Suppressor macrophage treated with lipopolysaccharide for 4 hours (primary cell): Measurements from ENCODE around the gene ANKRD11.

ENCODE experiments used
- DNase-seq: peaks from one replicate; pipeline ENCODE4 v3.0.0-alpha.2; 2020

The ANKRD11 gene

DNA sequence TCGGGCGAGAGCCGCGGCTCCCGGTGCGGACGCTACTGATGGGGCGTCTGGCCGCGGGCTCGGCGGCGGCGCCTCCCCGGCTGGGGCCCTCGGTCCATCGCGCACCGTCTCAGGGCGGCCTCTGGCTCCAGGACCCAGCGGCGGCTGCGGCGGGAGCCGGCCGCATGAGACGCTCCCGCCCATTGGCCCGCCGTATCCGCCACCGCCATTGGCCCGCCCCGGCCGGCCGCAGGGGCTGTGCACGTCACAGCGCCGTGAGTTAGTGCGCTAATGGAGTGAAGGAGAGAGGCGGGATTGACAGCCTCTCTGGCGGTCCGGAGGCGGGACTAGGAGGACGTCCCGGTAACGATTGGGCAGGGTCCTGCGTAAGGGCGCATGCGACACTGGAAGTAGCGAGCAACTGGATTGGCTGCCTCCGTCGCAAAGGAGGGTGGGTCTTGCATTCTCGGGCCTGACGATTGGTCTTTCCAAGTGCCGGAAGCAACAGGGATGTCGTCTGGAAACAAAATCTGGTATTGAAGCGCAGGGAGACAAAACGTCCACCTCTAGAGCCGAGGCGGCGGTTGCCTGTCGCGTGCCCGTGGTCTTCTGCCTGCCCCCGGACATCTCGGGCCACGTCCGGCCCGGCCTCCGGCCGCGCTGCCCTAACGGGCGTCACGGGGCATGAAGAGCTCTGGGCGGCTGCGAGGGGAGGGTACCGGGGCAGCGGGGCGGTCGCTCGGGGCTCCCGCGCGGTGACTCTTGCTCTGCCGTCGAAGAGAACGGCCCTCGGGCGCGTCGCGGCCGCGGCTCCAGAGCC is at the start of gene ANKRD11:
Gene ANKRD11 (minus strand): TSS at position 123 of the 799 bp plus-strand sequence. CDS start 173,542 bp downstream, outside the sequence.
- peak; percentile 100 for DNase-seq

- no peak for DNase-seq
Observed at GRCh38 chr16:89538286-89538685, 47.9 kb upstream of the ANKRD11 start.

DNA sequence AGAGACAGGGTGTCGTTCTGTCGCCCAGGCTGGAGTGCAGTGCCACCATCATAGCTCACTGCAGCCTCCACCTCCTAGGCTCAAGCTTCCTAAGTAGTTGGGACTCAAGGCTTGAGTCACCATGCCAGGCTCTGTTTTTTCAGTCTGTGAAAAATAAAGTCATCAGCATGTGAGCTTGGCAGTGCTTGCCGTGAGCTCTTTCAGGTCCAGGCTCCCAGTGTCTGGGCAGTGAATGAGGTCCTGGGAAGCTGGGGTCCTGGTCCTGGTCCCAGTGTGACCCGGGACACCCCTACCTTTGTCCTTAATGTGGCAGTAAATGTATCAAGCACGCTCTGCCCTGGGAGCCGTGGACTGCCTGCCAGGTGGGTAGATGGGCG is 47.2 kb upstream of the ANKRD11 start:
- no peak for DNase-seq

DNA sequence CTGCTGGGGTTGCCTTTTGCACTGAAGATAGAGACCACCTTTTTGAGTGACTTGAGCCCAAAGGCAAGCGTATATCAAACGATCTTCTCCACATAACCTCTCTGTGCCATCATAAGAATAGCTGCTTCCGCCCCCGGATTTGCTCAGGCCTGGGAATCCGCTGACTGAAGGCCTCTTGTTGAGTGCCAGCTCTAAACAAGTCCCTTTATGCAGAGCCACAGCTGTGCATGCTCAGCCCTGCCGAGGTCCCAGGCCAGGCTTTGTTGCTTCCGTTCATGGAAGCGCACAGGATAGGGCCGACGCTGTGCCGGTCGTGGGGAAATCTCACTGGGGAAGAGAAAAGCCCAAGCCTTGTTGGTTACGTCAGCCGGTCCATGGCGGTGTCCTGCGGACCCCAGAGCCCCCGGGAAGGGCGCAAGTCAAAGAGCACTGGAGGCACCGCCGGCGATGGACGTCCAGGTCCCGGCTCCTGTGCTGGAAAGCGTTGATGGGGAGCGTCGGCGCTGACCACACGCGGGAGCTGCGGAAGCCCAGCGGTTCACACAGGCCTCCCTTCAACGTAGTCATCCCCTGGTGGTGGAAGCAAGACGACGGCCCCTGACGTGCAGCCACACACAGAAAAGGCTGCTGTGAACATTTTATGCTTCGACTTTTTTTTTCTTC is 46.7 kb upstream of the ANKRD11 start:
- DNase-seq: no peak

GRCh38 chr16:89536371-89536770 is 46.0 kb upstream of the ANKRD11 start:
- DNase-seq: no peak

DNA sequence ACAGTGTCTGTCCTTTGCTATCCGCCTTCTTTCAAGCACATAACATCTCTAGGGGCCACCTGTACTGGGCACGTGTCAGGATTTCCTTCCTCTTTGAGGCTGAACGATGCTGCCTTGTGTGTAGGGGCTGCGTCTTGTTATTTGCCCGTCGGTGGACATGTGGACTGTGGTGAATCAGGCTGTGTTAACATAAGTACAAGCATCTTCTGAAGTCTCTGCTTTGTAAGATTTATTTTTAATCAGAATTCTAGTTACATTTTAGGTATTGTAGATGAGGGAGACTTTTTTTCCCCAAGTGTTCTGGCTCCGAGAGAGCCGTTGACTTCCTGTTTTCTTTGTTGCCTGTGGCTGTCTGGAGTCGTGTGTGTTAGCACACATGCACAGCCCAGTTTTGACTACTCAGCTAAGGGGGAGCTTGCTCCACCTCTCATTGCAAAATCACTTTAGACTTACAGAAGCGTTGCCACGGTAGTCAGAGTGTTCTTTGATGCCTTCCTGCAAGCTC is 43.9 kb upstream of the ANKRD11 start:
- DNase-seq: peak; percentile 92

GRCh38 chr16:89531821-89532526 is 41.6 kb upstream of the ANKRD11 start:
- no peak for DNase-seq

GRCh38 chr16:89530401-89531381 is 40.3 kb upstream of the ANKRD11 start:
- DNase-seq: no peak

DNA sequence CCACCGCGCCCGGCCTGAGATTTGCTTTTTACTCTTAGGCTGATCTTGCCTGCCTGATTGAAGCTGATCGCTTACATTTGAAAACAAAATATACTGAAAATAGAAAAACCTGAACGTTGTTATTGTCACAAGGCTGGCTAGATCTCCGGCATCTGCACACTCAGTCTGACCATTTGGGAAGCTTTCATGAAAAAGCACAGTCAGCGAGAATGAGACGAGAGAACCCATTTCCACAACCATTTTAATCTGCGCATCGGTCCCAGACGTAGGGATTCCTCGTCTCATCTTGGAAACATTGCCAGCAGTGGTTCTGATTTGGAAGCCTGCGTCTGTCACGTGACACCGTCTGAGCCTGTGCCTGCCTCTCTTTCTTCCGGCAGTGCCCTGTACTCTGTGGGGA is 38.7 kb upstream of the ANKRD11 start:
- DNase-seq: no peak

DNA sequence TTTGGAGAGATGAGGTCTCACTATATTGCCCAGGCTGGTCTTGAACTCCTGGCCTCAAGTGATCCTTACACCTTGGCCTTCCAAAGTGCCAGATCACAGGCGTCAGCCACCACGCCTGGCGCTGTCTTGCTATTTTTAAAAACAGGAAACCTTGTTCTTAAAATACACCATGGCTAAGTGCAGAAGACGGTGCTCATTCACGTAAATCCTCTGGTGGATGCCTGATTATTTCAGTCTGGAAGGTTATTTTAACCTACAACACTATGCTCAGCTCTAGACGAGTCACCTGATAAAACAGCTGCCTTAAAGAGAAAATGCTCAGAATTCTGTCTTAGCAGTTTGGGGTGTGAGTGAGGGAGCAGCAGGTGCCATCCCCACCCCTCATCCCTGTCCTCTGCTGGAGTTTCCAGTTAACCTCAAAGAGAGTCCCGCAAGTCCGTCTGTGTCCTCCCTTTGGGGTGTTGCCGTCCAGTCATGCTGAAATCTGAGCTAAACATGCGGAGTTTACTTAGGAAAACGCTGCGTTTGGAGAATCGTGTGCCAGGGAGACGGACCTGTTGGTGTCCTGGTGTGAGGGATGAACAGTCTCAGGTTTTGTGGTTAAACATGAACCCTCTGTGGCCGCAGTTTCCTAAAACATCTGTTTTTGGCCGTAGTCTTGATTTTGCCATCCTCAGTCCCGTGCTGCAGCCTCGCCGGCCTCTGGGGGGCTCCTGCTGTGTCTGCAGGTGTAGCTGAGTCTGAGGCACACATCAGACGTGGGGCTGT is 35.0 kb upstream of the ANKRD11 start:
- no peak for DNase-seq

GRCh38 chr16:89523680-89524344 is 33.5 kb upstream of the ANKRD11 start:
- no peak for DNase-seq

DNA sequence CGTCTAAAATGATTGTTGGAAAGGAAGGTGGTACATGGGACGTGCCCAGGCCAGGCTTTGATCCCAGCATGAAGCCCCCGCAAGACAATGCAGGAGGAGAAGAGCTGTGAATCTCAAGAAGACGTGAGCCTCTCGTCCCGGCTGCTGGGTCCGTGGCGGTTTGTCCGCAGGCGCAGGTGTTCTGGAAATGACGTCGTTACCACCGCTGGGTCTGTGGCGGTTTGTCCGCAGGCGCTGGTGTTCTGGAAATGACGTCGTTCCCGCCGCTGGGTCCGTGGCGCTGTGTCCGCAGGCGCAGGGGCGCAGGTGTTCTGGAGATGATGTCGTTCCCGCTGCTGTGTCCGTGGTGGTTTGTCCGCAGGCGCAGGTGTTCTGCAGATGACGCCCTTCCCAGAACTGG is 31.9 kb upstream of the ANKRD11 start:
- DNase-seq: no peak

- DNase-seq: no peak
Observed at GRCh38 chr16:89519881-89520280, 29.5 kb upstream of the ANKRD11 start.

- DNase-seq: no peak
Observed at GRCh38 chr16:89517128-89517527, 26.8 kb upstream of the ANKRD11 start.

DNA sequence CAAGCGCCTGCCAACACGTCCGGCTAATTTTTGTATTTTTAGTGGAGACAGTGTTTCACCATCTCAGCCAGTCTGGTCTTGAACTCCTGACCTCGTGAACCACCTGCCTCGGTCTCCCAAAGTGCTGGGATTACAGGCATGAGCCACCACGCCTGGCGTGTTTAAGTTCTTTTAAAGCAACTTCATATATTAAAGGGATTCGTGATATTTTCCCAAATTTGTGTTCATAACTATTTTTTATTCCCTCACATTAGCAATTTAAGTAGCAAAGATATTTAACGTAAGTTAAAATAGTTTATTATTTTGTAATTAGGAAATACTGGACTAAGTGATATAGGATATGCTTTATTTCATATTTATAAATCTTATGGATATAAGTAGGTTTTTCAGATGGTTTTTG is 22.1 kb upstream of the ANKRD11 start:
- DNase-seq: no peak

GRCh38 chr16:89511374-89511773 is 21.0 kb upstream of the ANKRD11 start:
- DNase-seq: peak; percentile 39

- no peak for DNase-seq
Observed at GRCh38 chr16:89510526-89510925, 20.2 kb upstream of the ANKRD11 start.

GRCh38 chr16:89507834-89508590 is 17.7 kb upstream of the ANKRD11 start, which contains the start of gene SPG7:
TSS of gene SPG7 (plus strand) at chr16:89508403. CDS start at chr16:89508418, 15 bp downstream.
- DNase-seq: peak; percentile 96

GRCh38 chr16:89507214-89507833 is 17.0 kb upstream of the ANKRD11 start:
- DNase-seq: no peak

DNA sequence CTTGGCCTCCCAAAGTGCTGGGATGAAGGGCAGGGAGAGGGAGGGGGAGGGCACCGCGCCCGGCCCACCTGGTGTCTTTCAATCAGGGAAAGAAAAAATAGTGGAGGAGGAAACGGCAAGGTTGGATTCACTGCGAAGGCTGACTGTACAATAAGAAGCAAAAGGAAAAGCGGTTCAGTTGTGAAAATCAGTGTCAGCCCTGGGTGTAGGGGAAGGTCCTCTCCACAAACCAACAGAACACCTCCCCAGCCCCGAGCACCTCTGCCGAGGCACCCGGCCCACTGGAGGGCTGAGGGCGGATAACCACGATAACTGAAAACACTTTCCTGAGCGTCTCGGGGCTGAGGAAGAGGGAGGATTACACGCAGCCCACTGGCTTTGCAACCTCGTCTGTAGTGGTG is 16.4 kb upstream of the ANKRD11 start:
- no peak for DNase-seq
